Measurements from ENCODE around the gene GPR156. TPM values are rescaled to one million over a fixed set of nuclear protein-coding genes. Genes with fewer than 3 reads are reported as not detected.

GPR156 gene
- polyA plus RNA-seq, 1 experiment, result 0.44 TPM

- POLR2A ChIA-PET, result interaction anchor here (0.5 kb wide), 1 partner anchor 547 kb away, joined by 14 read pairs; no protein-coding TSS in a partner anchor
- no peak for TF ChIP-seq CTCF (IDR thresholded peaks at IDR 0.05; ENCODE audit: insufficient read depth, low read depth, low read length)
- Histone ChIP-seq H3K36me3 (ENCODE audit: control insufficient read depth, insufficient read depth, low read length) (no peaks in the 10 kb centered on the region), H3K27me3 (ENCODE audit: control insufficient read depth, insufficient read depth, low read length) (no peaks in the 10 kb centered on the region), H3K4me3 (ENCODE audit: low read depth, low read length) (no peak overlapping the region)
- no peak for DNase-seq (ENCODE audit: low read depth)
- CTCF ChIA-PET, result interaction anchor here (0.5 to 2.3 kb wide), 4 partner anchors 8 to 395 kb away, joined by 3 to 9 read pairs (median 4); no protein-coding TSS in a partner anchor
These were observed 92.9 kb downstream of the GPR156 start for GRCh38 chr3:120192159-120192558.

- peak; percentile 48 for TF ChIP-seq CTCF (IDR thresholded peaks at IDR 0.05; ENCODE audit: insufficient read depth, low read depth, low read length)
- POLR2A ChIA-PET, result no interaction called here
- DNase-seq (ENCODE audit: low read depth), result no peak
- no peak overlapping the region for H3K4me3 ChIP-seq (ENCODE audit: low read depth, low read length)
- H3K36me3 ChIP-seq (ENCODE audit: control insufficient read depth, insufficient read depth, low read length), result no peaks in the 10 kb centered on the region
- CTCF ChIA-PET, result interaction anchor here (0.8 to 4.6 kb wide), 12 partner anchors 10 to 369 kb away, joined by 3 to 42 read pairs (median 3); partner anchors contain the start of gene GSK3B
- no peaks in the 10 kb centered on the region for H3K27me3 ChIP-seq (ENCODE audit: control insufficient read depth, insufficient read depth, low read length)
These were observed 102.2 kb downstream of the GPR156 start for GRCh38 chr3:120182613-120183511.

- Histone ChIP-seq H3K27me3 (ENCODE audit: control insufficient read depth, insufficient read depth, low read length) (no peaks in the 10 kb centered on the region), H3K4me3 (ENCODE audit: low read depth, low read length) (no peak overlapping the region), H3K36me3 (ENCODE audit: control insufficient read depth, insufficient read depth, low read length) (no peaks in the 10 kb centered on the region)
- no peak for TF ChIP-seq CTCF (IDR thresholded peaks at IDR 0.05; ENCODE audit: insufficient read depth, low read depth, low read length)
- CTCF ChIA-PET, result interaction anchor here (0.8 to 4.6 kb wide), 3 partner anchors 23 to 290 kb away, joined by 3 to 42 read pairs (median 3); no protein-coding TSS in a partner anchor
- DNase-seq (ENCODE audit: low read depth), result no peak
- POLR2A ChIA-PET, result no interaction called here
These were observed 103.4 kb downstream of the GPR156 start for GRCh38 chr3:120181632-120182031.

GRCh38 chr3:120180731-120181412, 104.2 kb downstream of the GPR156 start:
- DNase-seq (ENCODE audit: low read depth), result no peak
- Histone ChIP-seq H3K27me3 (ENCODE audit: control insufficient read depth, insufficient read depth, low read length) (no peaks in the 10 kb centered on the region), H3K4me3 (ENCODE audit: low read depth, low read length) (no peak overlapping the region), H3K36me3 (ENCODE audit: control insufficient read depth, insufficient read depth, low read length) (no peaks in the 10 kb centered on the region)
- ChIA-PET CTCF (interaction anchor here (1.6 to 4.6 kb wide), 2 partner anchors 275 to 289 kb away, joined by 3 to 42 read pairs; no protein-coding TSS in a partner anchor), POLR2A (no interaction called here)
- no peak for TF ChIP-seq CTCF (IDR thresholded peaks at IDR 0.05; ENCODE audit: insufficient read depth, low read depth, low read length)
